ENCODE results near the gene CLASP1.

DNA sequence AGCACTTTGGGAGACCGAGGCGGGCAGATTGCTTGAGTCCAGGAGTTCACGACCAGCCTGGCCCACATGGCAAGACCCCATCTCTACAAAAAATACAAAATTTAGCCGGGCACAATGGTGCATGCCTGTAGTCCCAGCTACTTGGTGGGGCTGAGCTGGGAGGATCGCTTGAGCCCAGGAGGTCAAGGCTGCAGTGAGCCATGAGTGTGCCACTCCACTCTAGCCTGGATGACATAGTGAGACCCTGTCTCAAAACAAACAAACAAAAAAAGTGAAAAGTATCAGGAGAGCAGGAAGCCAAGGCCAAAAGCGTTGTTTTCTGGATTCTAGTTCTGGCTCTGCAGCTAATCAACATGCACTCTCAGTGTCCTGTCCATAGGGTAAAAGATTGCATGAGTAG is 10.7 kb upstream of the CLASP1 start:
- TF ChIP-seq, protein P1, sequence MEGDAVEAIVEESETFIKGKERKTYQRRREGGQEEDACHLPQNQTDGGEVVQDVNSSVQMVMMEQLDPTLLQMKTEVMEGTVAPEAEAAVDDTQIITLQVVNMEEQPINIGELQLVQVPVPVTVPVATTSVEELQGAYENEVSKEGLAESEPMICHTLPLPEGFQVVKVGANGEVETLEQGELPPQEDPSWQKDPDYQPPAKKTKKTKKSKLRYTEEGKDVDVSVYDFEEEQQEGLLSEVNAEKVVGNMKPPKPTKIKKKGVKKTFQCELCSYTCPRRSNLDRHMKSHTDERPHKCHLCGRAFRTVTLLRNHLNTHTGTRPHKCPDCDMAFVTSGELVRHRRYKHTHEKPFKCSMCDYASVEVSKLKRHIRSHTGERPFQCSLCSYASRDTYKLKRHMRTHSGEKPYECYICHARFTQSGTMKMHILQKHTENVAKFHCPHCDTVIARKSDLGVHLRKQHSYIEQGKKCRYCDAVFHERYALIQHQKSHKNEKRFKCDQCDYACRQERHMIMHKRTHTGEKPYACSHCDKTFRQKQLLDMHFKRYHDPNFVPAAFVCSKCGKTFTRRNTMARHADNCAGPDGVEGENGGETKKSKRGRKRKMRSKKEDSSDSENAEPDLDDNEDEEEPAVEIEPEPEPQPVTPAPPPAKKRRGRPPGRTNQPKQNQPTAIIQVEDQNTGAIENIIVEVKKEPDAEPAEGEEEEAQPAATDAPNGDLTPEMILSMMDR (IDR thresholded peaks at IDR 0.05) = no peak
- no peak for TF ChIP-seq POLR2A (IDR thresholded peaks at IDR 0.05)
